Stimulated activated CD4-positive, alpha-beta T cell treated with anti-CD3 and anti-CD28 coated beads, Interleukin-12 subunit alpha, Interleukin-12 subunit beta, amount 100 ng/mL, for 48 hours (primary cell): Measurements from ENCODE around the gene ITGA8.

ENCODE experiments used
- DNase-seq, 3 donors: peaks; one replicate each; pipeline ENCODE4 v3.0.0-alpha.2; 2020; ENCODE audit warnings: low read depth in 2 of 3, low spot score in 1 of 3

Gene ITGA8

GRCh38 chr10:15472431-15473395 lies 247.0 kb downstream of the ITGA8 start:
- no peak for DNase-seq

GRCh38 chr10:15472008-15472407 lies 247.7 kb downstream of the ITGA8 start:
- no peak for DNase-seq

- no peak for DNase-seq
Observed at GRCh38 chr10:15469111-15469510, 250.6 kb downstream of the ITGA8 start.

- no peak for DNase-seq
Observed at GRCh38 chr10:15464381-15464780, 255.3 kb downstream of the ITGA8 start.
